Thymus (tissue), 11 donors: ENCODE data around the gene FRAT1. TPM values are rescaled to one million over a fixed set of nuclear protein-coding genes. Genes with fewer than 3 reads are reported as not detected.

ENCODE experiments used
- DNase-seq, 9 donors: peaks; one replicate each; pipeline ENCODE4 v3.0.0-alpha.2; 2013; ENCODE audit warnings: low spot score in 9 of 9, low read depth in 6 of 9, missing footprints in 1 of 9
- H3K27ac ChIP-seq, 2 donors: one replicate each; pipeline ENCODE4 v1.5.1; 2013; ENCODE audit warnings: control low read depth in 1 of 2, low read depth in 1 of 2, low read length in 1 of 2, mild to moderate bottlenecking in 1 of 2, moderate library complexity in 1 of 2
- H3K27me3 ChIP-seq, 2 donors: one replicate each; pipeline ENCODE4 v1.5.1; 2013; ENCODE audit warnings: low read length in 1 of 2; ENCODE audit not compliant: control insufficient read depth in 2 of 2, insufficient read depth in 1 of 2
- H3K36me3 ChIP-seq, 2 donors: one replicate each; pipeline ENCODE4 v1.5.1; 2013; ENCODE audit warnings: low read length in 1 of 2, mild to moderate bottlenecking in 1 of 2, moderate library complexity in 1 of 2; ENCODE audit not compliant: control insufficient read depth in 2 of 2, insufficient read depth in 2 of 2
- H3K4me1 ChIP-seq, 2 donors: one replicate each; pipeline ENCODE4 v1.5.1; 2013; ENCODE audit warnings: low read length in 2 of 2; ENCODE audit not compliant: control insufficient read depth in 2 of 2, insufficient read depth in 2 of 2
- H3K4me3 ChIP-seq, 2 donors: one replicate each; pipeline ENCODE4 v1.5.1; 2013; ENCODE audit warnings: low read length in 2 of 2, control low read depth in 1 of 2, mild to moderate bottlenecking in 1 of 2
- H3K9me3 ChIP-seq, 2 donors: one replicate each; pipeline ENCODE4 v1.5.1; 2013; ENCODE audit warnings: low read length in 1 of 2, mild to moderate bottlenecking in 1 of 2; ENCODE audit not compliant: control insufficient read depth in 2 of 2, insufficient read depth in 1 of 2
- WGBS: extraction: QIAGEN DNeasy Blood & Tissue Kit; methylation state at CpG from one replicate; pipeline ENCODE4 v1.1.7; 2013; 5-methylcytosine and 5-hydroxymethylcytosine counted together
- polyA plus RNA-seq: library from polyadenylated mRNA; stranded (reverse); fragments of 200-250 nt; gene quantifications from one replicate; pipeline ENCODE4 v1.2.3, GENCODE V29; 2013
- total RNA-seq: library from RNA; stranded (reverse); fragments of 120-200 nt; gene quantifications from one replicate; pipeline ENCODE4 v1.2.4, GENCODE V29; 2013
- donor health status: healthy.

The FRAT1 gene
- total and polyA plus RNA-seq, 2 donors: 4.7 to 6.3 TPM

DNA sequence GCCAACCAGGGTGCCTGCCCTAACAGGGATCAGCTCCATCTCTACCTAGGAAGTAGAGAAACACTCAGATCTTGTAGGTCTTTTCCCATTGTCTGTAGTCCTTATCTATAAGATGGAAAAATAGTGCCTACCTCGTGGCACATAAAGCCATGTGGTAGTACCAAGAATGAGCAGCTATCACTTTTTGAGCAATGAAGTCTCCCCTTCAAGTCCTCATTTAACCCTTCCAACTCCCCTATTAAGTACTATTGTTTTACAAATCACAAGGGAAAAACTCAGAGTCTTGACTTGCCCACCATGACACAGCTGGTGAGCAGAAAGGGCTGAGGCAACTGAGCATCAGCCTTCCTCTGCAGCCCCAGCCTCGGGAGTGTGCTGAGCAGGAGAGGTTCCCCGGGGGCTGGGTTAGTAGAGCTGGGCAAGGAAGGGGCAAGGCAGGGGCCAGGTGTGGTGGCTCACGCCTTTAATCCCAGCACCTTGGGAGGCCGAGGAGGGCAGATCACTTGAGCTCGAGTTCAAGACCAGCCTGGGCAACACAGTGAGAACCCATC lies 12.2 kb downstream of the FRAT1 start:
- DNase-seq: no peak
- no peak overlapping the region for H3K4me3 ChIP-seq
- peaks cover 0 to 12% of the 10 kb centered on the region in 2 donors for H3K36me3 ChIP-seq
- peaks cover 20 to 30% of the 10 kb centered on the region in 2 donors for H3K4me1 ChIP-seq
- no peaks in the 10 kb centered on the region for H3K9me3 ChIP-seq
- peaks cover 0 to 6% of the 10 kb centered on the region in 2 donors for H3K27me3 ChIP-seq
- WGBS: 88% methylated on average over 6 of the region's 6 CpGs
- no peak overlapping the region for H3K27ac ChIP-seq

DNA sequence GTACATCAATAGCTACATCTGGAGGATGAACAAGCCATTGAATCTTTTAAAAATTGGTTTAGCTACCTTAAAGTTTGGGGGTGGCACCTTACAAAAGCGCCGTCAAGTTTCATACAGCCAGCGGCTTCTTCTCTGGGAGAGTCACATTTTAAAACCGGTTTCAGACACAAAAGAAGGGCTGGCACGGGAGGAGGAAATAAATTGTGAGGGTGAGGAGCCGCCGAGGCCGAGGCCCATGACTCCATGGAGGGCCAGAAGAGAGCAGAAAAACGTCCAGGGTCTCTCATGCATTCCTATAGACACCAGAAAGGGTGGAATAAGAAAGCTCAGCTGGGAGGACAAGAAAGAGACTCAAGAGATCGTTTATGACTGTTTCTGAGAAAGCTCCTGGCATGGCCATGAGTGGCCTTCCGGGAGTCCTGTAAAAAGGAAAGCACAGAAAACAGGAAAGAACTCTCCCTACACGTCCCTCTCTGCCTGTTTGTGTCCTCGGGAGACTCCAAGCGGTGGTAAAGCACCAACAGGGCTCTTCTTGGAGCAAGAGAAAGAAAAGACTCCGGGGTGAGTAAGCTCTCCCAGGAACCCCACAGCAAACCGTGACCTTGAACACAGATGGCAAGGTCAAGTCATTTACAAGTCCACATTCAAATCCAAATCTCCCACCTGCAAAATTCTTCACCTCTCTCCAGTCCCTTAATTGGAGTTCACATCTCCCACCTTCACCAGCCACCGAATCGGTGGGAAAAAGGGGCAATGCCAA lies 13.7 kb downstream of the FRAT1 start:
- Histone ChIP-seq H3K36me3 (peaks cover 0 to 12% of the 10 kb centered on the region in 2 donors), H3K27ac (peak overlapping the region; percentile 10 to 46), H3K4me3 (peak overlapping the region; percentile 58 to 85), H3K27me3 (peaks cover 0 to 14% of the 10 kb centered on the region in 2 donors), H3K4me1 (peaks cover 20 to 35% of the 10 kb centered on the region in 2 donors), H3K9me3 (no peaks in the 10 kb centered on the region)
- peak in 1 of 9 donors; percentile 31 for DNase-seq
- 37% methylated on average over 18 of the region's 18 CpGs for WGBS

DNA sequence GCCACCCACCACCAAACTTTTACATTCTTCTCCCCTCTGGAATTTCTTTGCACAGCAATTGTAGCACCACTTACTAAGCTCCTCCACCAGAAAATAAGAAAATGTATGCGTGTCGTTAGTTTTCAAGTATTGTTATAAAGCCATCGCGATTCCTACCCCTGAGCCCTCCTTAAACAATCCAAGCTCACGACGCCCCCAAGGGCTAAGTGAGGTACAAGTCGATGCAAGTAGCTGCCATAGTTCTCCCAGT lies 14.2 kb downstream of the FRAT1 start:
- Histone ChIP-seq H3K27me3 (peaks cover 0 to 14% of the 10 kb centered on the region in 2 donors), H3K4me3 (peak overlapping the region; percentile 58 to 85), H3K36me3 (peaks cover 0 to 12% of the 10 kb centered on the region in 2 donors), H3K27ac (peak overlapping the region in 1 of 2 donors; percentile 46), H3K9me3 (no peaks in the 10 kb centered on the region), H3K4me1 (peaks cover 20 to 35% of the 10 kb centered on the region in 2 donors)
- peak in 4 of 9 donors; percentile 36 to 72 (median 46) for DNase-seq
- 2% methylated on average over 7 of the region's 7 CpGs for WGBS

DNA sequence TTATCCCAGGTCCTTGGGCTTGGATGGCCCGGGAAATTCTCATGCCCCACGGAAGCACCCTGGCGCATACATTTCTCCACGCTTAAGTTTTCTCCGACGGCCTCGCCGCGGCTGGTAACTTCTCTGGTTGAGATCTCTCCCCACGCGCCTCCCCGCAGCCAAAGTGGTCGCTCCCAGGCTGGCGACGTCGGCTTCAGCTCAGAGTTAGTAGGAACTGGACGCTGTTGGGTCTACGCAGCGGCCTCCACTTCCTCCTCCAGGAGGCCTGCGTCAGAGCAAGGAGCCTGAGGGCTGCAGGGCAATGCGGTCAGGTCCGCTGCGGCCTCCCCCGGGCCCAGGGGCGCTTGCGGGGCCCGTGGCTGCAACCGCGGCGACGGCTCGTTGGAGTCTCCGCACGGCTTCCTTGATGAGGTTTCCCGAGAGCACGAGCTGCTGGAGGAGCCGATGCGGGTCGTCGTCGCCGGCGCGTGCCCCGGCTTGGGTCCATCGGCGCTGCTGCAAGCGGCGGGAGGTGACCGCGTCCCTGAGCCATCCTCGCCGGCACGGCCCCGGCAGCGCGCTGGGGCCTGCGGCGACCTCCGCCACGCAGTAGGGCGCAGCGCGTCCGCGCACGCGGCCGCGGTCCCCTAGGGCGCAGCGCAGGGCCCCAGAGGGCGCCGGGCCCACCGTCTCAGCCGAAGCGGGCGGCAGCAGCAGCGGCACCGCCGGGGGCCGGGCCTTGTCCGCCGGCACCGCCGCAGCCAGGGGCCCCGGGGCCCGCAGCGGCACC lies 14.7 kb downstream of the FRAT1 start:
- Histone ChIP-seq H3K4me1 (peaks cover 20 to 35% of the 10 kb centered on the region in 2 donors), H3K9me3 (no peaks in the 10 kb centered on the region), H3K27ac (peak overlapping the region; percentile 47 to 79), H3K27me3 (peaks cover 0 to 14% of the 10 kb centered on the region in 2 donors), H3K36me3 (peaks cover 0 to 10% of the 10 kb centered on the region in 2 donors), H3K4me3 (peak overlapping the region; percentile 60 to 85)
- peak in 2 of 9 donors; percentile 24 to 28 for DNase-seq
- WGBS: under 1% methylated on average over 89 of the region's 89 CpGs

GRCh38 chr10:97334370-97335175 lies 15.5 kb downstream of the FRAT1 start, which contains the start of gene FRAT2:
FRAT2 (minus strand) TSS chr10:97334729; CDS start chr10:97334572, 157 bp downstream.
- Histone ChIP-seq H3K27me3 (peaks cover 0 to 14% of the 10 kb centered on the region in 2 donors), H3K9me3 (no peaks in the 10 kb centered on the region), H3K27ac (peak within 1 kb of the TSS; percentile 79 to 83), H3K36me3 (peaks cover 0 to 7% of the 10 kb centered on the region in 2 donors), H3K4me1 (peaks cover 20 to 35% of the 10 kb centered on the region in 2 donors), H3K4me3 (peak within 1 kb of the TSS; percentile 60 to 85)
- DNase-seq: peak; percentile 74 to 94 (median 83)
- under 1% methylated on average over 103 of the region's 103 CpGs for WGBS

GRCh38 chr10:97335188-97335619 lies 16.1 kb downstream of the FRAT1 start:
- Histone ChIP-seq H3K27ac (no peak overlapping the region), H3K4me1 (peaks cover 20 to 35% of the 10 kb centered on the region in 2 donors), H3K36me3 (peaks cover 0 to 5% of the 10 kb centered on the region in 2 donors), H3K27me3 (peaks cover 0 to 14% of the 10 kb centered on the region in 2 donors), H3K9me3 (no peaks in the 10 kb centered on the region), H3K4me3 (peak overlapping the region; percentile 60 to 85)
- no peak for DNase-seq
- 10% methylated on average over 25 of the region's 25 CpGs for WGBS

DNA sequence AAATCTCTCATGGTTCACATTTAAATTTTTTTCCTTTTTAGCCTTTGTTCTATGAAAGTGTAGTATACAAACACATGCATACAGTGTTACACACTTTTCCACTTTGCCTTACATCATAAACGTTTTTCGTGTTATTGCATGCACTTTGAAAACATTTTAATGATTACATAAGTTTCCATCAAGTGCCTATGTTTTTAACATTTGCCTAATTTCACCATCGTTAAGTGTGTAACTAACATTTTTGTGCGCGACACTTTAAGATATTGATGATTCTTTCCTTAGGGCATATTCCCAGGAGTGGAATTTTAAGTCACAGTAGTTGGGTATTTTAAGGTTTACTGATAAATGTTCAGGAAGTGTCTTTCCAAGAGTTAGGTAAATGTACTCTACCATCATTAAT lies 16.9 kb downstream of the FRAT1 start:
- Histone ChIP-seq H3K9me3 (no peaks in the 10 kb centered on the region), H3K4me1 (peaks cover 20 to 35% of the 10 kb centered on the region in 2 donors), H3K4me3 (no peak overlapping the region), H3K27me3 (peaks cover 0 to 14% of the 10 kb centered on the region in 2 donors), H3K36me3 (peaks cover 0 to 3% of the 10 kb centered on the region in 2 donors), H3K27ac (no peak overlapping the region)
- no peak for DNase-seq
- WGBS: 90% methylated on average over 5 of the region's 5 CpGs

GRCh38 chr10:97336446-97336845 lies 17.4 kb downstream of the FRAT1 start:
- no peak overlapping the region for H3K27ac ChIP-seq
- H3K4me1 ChIP-seq: peaks cover 16 to 33% of the 10 kb centered on the region in 2 donors
- no peak for DNase-seq
- H3K4me3 ChIP-seq: no peak overlapping the region
- peaks cover 0 to 14% of the 10 kb centered on the region in 2 donors for H3K27me3 ChIP-seq
- peaks cover 0 to under 1% of the 10 kb centered on the region in 2 donors for H3K36me3 ChIP-seq
- H3K9me3 ChIP-seq: no peaks in the 10 kb centered on the region
- WGBS: 90% methylated on average over 5 of the region's 5 CpGs
